ENCODE data around the gene RERE. TPM values are rescaled to one million over a fixed set of nuclear protein-coding genes. Genes with fewer than 3 reads are reported as not detected.

Gene RERE
- total and polyA plus RNA-seq, 2 experiments from 2014 or later = 39.8 to 62.8 TPM

DNA sequence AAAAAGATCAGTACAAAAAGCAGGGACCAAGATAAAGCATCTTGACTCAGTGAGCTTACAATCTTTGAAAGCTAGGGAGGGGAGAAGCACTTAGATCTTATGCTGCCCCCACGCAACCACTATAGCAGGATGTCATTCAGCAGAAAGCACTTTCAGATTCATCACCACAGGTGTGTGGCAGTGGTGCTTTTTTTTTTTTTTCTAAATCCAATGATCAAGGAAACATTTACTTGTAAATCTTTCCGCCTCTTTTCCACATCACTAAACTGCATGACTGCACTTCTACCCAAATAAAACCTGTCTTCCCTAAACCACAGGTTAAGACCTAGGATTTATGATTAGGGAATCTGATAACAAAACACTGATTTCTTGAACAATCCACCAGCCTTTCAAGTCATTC is 344.8 kb downstream of the RERE start:
- Histone ChIP-seq H3K36me3 (replicated peaks; ENCODE audit: insufficient read depth, low read depth) (no peaks in the 10 kb centered on the region), H3K27me3 (no peaks in the 10 kb centered on the region), H3K9me3 (ENCODE audit: low read depth) (no peaks in the 10 kb centered on the region), H4K20me1 (ENCODE audit: insufficient read depth, poor library complexity, severe bottlenecking) (no peaks in the 10 kb centered on the region), H3K4me2 (no peak overlapping the region), H3K4me3 (no peak overlapping the region), H3K9me2 (replicated peaks; ENCODE audit: insufficient read depth) (no peaks in the 10 kb centered on the region), H3K79me2 (peaks cover 61% of the 10 kb centered on the region), H3K4me1 (ENCODE audit: insufficient read depth) (no peaks in the 10 kb centered on the region), H3K27ac (no peak overlapping the region), H2AFZ (no peak overlapping the region)
- TF ChIP-seq EZH2phosphoT487 (IDR thresholded peaks at IDR 0.05; ENCODE audit: low read depth, severe bottlenecking, unreplicated experiment) (no peak), EZH2 (IDR thresholded peaks at IDR 0.05; ENCODE audit: borderline replicate concordance) (no peak)
- TF ChIP-seq, protein P1, sequence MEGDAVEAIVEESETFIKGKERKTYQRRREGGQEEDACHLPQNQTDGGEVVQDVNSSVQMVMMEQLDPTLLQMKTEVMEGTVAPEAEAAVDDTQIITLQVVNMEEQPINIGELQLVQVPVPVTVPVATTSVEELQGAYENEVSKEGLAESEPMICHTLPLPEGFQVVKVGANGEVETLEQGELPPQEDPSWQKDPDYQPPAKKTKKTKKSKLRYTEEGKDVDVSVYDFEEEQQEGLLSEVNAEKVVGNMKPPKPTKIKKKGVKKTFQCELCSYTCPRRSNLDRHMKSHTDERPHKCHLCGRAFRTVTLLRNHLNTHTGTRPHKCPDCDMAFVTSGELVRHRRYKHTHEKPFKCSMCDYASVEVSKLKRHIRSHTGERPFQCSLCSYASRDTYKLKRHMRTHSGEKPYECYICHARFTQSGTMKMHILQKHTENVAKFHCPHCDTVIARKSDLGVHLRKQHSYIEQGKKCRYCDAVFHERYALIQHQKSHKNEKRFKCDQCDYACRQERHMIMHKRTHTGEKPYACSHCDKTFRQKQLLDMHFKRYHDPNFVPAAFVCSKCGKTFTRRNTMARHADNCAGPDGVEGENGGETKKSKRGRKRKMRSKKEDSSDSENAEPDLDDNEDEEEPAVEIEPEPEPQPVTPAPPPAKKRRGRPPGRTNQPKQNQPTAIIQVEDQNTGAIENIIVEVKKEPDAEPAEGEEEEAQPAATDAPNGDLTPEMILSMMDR (IDR thresholded peaks at IDR 0.05; ENCODE audit: poor library complexity) = no peak
- WGBS (ENCODE audit: low lambda C conversion rate, missing lambda C conversion rate) = 94% methylated on average over 2 of the region's 2 CpGs
- no peak for DNase-seq (ENCODE audit: low spot score)

DNA sequence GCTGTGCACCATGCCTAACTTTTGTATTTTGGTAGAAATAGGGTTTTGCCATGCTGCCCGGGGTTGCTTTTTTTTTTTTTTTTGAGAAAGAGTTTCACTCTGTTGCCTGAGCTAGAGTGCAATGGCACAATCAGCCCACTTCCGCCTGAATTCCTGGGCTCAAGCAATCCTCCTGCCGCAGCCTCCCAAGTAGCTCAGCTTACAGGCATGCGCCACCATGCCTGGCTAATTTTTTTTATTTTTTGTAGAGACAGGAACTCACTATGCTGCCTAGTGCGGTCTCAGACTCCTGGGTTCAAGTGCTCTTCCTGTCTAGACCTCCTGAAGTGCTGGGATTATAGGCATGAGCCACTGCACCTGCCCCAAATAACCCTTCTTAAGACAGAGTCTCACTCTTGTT is 346.0 kb downstream of the RERE start:
- Histone ChIP-seq H3K79me2 (peaks cover 74% of the 10 kb centered on the region), H4K20me1 (ENCODE audit: insufficient read depth, poor library complexity, severe bottlenecking) (peaks cover 4% of the 10 kb centered on the region), H2AFZ (no peak overlapping the region), H3K9me3 (ENCODE audit: low read depth) (no peaks in the 10 kb centered on the region), H3K9me2 (replicated peaks; ENCODE audit: insufficient read depth) (no peaks in the 10 kb centered on the region), H3K4me3 (no peak overlapping the region), H3K36me3 (replicated peaks; ENCODE audit: insufficient read depth, low read depth) (no peaks in the 10 kb centered on the region), H3K4me2 (no peak overlapping the region), H3K27ac (no peak overlapping the region), H3K4me1 (ENCODE audit: insufficient read depth) (peaks cover 7% of the 10 kb centered on the region), H3K27me3 (no peaks in the 10 kb centered on the region)
- 98% methylated on average over 5 of the region's 5 CpGs for WGBS (ENCODE audit: low lambda C conversion rate, missing lambda C conversion rate)
- DNase-seq (ENCODE audit: low spot score) = no peak
- TF ChIP-seq, protein P1 (IDR thresholded peaks at IDR 0.05; ENCODE audit: poor library complexity) = no peak
- TF ChIP-seq EZH2phosphoT487 (IDR thresholded peaks at IDR 0.05; ENCODE audit: low read depth, severe bottlenecking, unreplicated experiment) = no peak
- TF ChIP-seq EZH2 (IDR thresholded peaks at IDR 0.05; ENCODE audit: borderline replicate concordance) = no peak

DNA sequence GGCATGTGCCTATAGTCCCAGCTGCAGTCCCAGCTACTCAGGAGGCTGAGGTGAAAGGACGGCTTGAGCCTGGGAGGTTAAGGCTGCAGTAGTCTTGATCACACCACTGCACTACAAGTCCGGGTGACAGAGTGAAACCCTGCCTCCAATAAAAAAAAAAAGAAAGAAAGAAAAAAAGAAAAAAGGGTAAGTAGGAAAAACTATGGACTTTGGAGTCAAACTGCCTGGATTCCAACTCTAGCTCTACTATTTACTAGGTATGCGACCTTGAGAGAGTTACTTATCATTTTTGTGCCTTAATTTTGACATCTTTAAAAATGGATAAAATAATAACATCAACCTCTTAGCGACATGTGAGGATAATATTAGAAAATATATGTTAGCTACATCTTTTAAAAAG is 348.7 kb downstream of the RERE start:
- 79% methylated on average over 4 of the region's 4 CpGs for WGBS (ENCODE audit: low lambda C conversion rate, missing lambda C conversion rate)
- TF ChIP-seq EZH2 (IDR thresholded peaks at IDR 0.05; ENCODE audit: borderline replicate concordance) (no peak), EZH2phosphoT487 (IDR thresholded peaks at IDR 0.05; ENCODE audit: low read depth, severe bottlenecking, unreplicated experiment) (no peak)
- TF ChIP-seq, protein P1 (IDR thresholded peaks at IDR 0.05; ENCODE audit: poor library complexity) = no peak
- H3K79me2 ChIP-seq = peaks cover 54% of the 10 kb centered on the region
- DNase-seq (ENCODE audit: low spot score) = no peak
- peaks cover 4% of the 10 kb centered on the region for H4K20me1 ChIP-seq (ENCODE audit: insufficient read depth, poor library complexity, severe bottlenecking)
- H3K9me2 ChIP-seq (replicated peaks; ENCODE audit: insufficient read depth) = no peaks in the 10 kb centered on the region
- H2AFZ ChIP-seq = no peak overlapping the region
- no peaks in the 10 kb centered on the region for H3K36me3 ChIP-seq (replicated peaks; ENCODE audit: insufficient read depth, low read depth)
- no peak overlapping the region for H3K4me3 ChIP-seq
- no peaks in the 10 kb centered on the region for H3K27me3 ChIP-seq
- no peak overlapping the region for H3K4me2 ChIP-seq
- H3K4me1 ChIP-seq (ENCODE audit: insufficient read depth) = peaks cover 19% of the 10 kb centered on the region
- H3K27ac ChIP-seq = no peak overlapping the region
- no peaks in the 10 kb centered on the region for H3K9me3 ChIP-seq (ENCODE audit: low read depth)

DNA sequence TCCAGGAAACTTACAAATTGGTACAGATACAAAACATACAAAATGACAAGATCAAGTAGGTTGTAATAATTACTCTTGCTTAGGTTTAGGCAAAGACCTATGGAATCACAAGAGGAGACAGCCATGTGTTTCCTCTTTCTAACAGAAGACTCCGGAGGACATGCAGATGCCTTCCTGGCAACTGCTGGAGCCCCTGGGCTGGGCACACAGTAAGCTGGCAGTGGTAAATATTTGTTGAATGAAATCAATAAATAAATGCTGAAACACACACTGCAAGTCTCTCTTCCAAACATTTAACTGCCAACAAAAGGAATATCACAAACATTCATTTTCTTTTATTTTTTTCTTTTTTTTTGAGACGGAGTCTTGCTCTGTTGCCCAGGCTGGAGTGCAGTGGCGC is 350.1 kb downstream of the RERE start:
- Histone ChIP-seq H2AFZ (no peak overlapping the region), H3K36me3 (replicated peaks; ENCODE audit: insufficient read depth, low read depth) (no peaks in the 10 kb centered on the region), H3K79me2 (peaks cover 46% of the 10 kb centered on the region), H3K4me1 (ENCODE audit: insufficient read depth) (peaks cover 33% of the 10 kb centered on the region), H3K27me3 (no peaks in the 10 kb centered on the region), H3K4me2 (no peak overlapping the region), H3K9me2 (replicated peaks; ENCODE audit: insufficient read depth) (no peaks in the 10 kb centered on the region), H3K9me3 (ENCODE audit: low read depth) (no peaks in the 10 kb centered on the region), H3K4me3 (no peak overlapping the region), H4K20me1 (ENCODE audit: insufficient read depth, poor library complexity, severe bottlenecking) (peaks cover 4% of the 10 kb centered on the region), H3K27ac (no peak overlapping the region)
- WGBS (ENCODE audit: low lambda C conversion rate, missing lambda C conversion rate) = 78% methylated on average over 3 of the region's 3 CpGs
- TF ChIP-seq, protein P1 (IDR thresholded peaks at IDR 0.05; ENCODE audit: poor library complexity) = no peak
- TF ChIP-seq EZH2 (IDR thresholded peaks at IDR 0.05; ENCODE audit: borderline replicate concordance) (no peak), EZH2phosphoT487 (IDR thresholded peaks at IDR 0.05; ENCODE audit: low read depth, severe bottlenecking, unreplicated experiment) (no peak)
- no peak for DNase-seq (ENCODE audit: low spot score)

All from hepatocyte (in vitro differentiated cells).